ENCODE results near the gene IL17REL.

Gene IL17REL

DNA sequence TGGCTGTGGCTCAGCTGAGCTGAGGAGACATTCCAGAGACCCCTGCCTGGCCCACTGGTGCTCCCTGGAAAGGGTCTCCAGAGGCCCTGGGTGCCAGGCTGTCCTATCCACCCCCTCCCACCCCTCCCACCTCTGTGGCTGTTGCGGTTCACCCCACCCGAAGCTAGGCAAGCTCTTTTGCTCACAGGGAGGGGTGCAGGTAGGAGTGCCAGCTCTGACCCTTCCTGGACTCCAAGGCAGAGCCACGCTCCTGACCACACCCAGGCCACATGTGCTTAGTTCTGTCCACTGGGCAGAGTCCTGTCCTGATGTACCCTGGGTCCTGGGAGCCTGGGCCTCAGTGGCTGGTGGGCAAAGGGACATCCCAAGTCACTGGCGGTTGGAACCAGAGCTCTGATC is 16.4 kb downstream of the IL17REL start:
- no peak for DNase-seq (ENCODE audit: low read depth)
- H3K4me3 ChIP-seq (replicated peaks; ENCODE audit: low read depth, low read length): no peak overlapping the region
- TF ChIP-seq, protein P1, sequence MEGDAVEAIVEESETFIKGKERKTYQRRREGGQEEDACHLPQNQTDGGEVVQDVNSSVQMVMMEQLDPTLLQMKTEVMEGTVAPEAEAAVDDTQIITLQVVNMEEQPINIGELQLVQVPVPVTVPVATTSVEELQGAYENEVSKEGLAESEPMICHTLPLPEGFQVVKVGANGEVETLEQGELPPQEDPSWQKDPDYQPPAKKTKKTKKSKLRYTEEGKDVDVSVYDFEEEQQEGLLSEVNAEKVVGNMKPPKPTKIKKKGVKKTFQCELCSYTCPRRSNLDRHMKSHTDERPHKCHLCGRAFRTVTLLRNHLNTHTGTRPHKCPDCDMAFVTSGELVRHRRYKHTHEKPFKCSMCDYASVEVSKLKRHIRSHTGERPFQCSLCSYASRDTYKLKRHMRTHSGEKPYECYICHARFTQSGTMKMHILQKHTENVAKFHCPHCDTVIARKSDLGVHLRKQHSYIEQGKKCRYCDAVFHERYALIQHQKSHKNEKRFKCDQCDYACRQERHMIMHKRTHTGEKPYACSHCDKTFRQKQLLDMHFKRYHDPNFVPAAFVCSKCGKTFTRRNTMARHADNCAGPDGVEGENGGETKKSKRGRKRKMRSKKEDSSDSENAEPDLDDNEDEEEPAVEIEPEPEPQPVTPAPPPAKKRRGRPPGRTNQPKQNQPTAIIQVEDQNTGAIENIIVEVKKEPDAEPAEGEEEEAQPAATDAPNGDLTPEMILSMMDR (IDR thresholded peaks at IDR 0.05; ENCODE audit: low read length, missing control alignments): no peak

- no peak for DNase-seq (ENCODE audit: low read depth)
- TF ChIP-seq, protein P1 (IDR thresholded peaks at IDR 0.05; ENCODE audit: low read length, missing control alignments): no peak
- H3K4me3 ChIP-seq (replicated peaks; ENCODE audit: low read depth, low read length): no peak overlapping the region
Measured at GRCh38 chr22:49995361-49996118, 17.0 kb downstream of the IL17REL start.

DNA sequence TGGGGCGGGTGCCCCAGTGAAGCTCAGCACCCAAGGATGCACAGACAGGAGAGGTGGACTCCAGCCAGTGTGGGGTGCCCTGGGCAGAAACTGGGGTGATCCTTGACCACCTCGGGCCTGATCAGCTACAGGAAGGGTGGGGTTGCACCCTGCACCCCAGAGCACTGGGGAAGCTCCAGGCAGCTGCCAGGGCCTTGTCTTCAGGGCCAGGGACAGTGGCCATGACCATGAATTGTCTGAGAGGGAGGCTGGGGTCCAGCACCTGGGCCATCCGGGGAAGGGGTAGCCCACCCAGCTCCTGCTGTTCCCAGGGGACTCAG is 17.6 kb downstream of the IL17REL start:
- TF ChIP-seq, protein P1 (IDR thresholded peaks at IDR 0.05; ENCODE audit: low read length, missing control alignments): no peak
- H3K4me3 ChIP-seq (replicated peaks; ENCODE audit: low read depth, low read length): no peak overlapping the region
- no peak for DNase-seq (ENCODE audit: low read depth)

DNA sequence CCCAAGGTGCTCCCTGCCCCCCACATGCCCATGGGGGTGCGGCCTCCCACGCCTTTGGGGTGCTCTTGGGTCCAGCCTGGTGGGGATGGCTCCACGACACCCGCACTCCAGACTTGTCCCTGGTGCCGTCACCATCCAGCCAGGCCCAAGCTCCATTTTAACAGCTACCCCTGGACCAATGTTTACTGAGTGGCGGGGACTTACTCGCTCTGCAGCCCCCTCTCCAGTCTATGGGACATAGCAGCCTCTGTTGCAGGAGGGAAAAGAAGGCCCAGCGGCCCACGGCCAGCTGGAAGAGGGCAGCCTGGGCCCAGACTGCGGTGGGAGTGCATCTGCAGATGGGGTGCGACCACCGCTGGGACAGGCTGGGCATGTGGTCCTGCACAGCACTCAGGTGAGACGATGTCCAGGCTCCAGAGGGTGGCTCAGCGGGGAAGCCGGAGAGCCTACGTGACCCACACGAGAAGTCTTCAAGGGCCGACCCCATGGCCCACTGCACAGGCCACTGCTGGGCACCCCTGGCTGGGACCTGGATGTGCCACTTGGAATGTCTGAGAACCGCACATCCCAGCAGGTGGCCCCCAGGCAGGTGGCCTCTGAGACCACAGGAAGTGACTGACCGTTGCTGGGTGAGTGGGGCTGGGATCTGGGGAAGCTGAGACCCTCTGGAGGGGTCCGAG is 18.1 kb downstream of the IL17REL start:
- DNase-seq (ENCODE audit: low read depth): no peak
- H3K4me3 ChIP-seq (replicated peaks; ENCODE audit: low read depth, low read length): no peak overlapping the region
- TF ChIP-seq, protein P1 (IDR thresholded peaks at IDR 0.05; ENCODE audit: low read length, missing control alignments): no peak

- TF ChIP-seq, protein P1 (IDR thresholded peaks at IDR 0.05; ENCODE audit: low read length, missing control alignments): no peak
- H3K4me3 ChIP-seq (replicated peaks; ENCODE audit: low read depth, low read length): no peak overlapping the region
- no peak for DNase-seq (ENCODE audit: low read depth)
Measured at GRCh38 chr22:49993649-49994360, 18.8 kb downstream of the IL17REL start.

DNA sequence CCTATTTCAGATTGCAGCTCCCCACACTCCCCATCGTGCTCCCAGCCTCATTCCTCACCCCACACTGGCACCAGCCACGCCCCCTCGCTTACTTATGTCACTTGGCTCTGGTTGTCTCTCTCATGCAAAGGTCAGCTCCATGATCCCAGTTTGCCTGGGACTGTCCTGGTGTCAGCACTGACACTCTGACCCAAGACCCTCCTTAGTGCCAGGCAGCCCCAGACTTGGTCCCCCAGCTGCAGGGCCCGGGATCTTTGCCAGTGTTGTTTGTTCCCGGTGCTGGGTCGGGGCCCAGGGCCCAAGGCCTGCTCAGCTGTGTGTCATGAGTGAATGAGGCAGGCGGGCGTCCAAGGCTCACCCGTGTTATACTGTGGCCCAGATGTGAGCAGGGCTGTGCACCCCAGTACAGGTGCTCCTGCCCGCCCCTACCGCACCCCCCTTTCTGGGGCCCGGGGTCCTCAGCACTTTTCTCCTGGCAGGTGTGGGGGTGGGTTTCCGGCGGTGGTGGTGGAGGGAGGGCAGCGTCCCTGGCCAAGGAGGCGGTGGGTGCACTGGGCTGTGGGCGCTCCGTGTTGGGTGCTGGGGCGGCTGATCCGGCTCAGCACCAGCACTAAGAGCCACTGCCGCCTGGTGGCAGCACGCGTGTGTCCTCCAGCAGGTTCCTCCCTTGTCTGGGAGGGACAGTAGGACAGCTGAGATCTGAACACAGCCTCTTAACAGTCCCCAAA is 19.5 kb downstream of the IL17REL start:
- TF ChIP-seq, protein P1 (IDR thresholded peaks at IDR 0.05; ENCODE audit: low read length, missing control alignments): peak; percentile 81
- DNase-seq (ENCODE audit: low read depth): peak; percentile 63
- no peak overlapping the region for H3K4me3 ChIP-seq (replicated peaks; ENCODE audit: low read depth, low read length)
